Activated CD4-positive, alpha-beta T cell treated with anti-CD3 and anti-CD28 coated beads, Interleukin-2, amount 50 U/mL, for 48 hours (primary cell): ENCODE data around the gene POLE.

Experiments used
- DNase-seq, 2 experiments: peaks; one replicate each; pipeline ENCODE4 v3.0.0-alpha.2; 2020

The POLE gene

GRCh38 chr12:132593521-132593920 is 93.6 kb downstream of the POLE start:
- no peak for DNase-seq

DNA sequence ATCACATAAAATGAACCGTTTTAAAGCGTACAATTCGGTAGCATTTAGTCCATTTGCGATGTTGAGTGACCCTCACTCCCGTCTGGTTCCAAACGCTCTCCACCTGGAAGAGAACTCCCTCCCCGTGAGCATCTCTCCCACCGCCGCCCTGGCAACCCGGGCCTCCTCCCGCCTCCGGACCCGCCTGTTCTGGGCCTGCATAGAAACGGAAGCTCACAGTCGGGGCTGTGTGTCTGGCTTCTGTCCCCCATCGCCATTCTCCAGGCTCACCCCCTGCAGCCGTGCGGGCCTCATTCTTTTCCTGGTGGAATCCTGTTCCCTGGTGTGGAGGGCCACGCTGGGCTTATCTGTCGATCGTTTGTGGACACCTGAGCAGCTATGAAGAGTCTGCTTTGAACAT is 94.1 kb downstream of the POLE start:
- no peak for DNase-seq

DNA sequence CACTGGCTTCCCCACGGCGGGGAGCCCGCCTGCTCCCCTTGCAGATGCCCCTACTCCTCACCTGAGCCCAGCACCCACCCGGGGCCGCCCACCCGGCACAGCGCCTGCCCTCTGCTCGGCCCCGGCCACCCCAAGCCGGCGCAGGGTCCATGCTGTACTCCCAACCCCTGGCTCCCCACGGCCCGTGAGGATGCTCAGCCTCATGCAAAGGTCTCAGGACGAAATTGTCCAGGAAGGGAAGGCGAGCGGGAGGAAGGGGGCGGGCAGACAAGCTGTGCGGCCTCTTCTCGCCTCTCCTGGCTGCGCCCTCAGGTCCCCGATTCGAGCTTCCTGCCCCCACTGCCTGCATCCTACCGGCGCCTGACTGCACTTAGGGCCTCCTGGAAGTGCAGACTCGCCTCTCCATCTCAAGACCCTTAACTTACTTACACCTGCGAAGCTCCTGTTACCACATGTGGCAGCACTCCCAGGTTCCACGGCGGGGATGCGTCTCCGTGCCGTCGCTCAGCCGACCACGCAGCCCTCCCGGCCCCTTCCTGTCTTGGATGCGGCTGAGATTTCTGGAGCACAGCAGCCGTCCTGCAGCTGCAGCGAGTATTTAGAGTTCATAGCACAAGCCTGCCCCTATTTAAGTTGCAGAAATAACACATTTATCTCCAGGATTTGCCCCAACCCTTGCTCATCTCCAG is 94.7 kb downstream of the POLE start:
- no peak for DNase-seq

- no peak for DNase-seq
These were observed 95.8 kb downstream of the POLE start for GRCh38 chr12:132591107-132591935.

- no peak for DNase-seq
These were observed 98.1 kb downstream of the POLE start for GRCh38 chr12:132588821-132589669.

DNA sequence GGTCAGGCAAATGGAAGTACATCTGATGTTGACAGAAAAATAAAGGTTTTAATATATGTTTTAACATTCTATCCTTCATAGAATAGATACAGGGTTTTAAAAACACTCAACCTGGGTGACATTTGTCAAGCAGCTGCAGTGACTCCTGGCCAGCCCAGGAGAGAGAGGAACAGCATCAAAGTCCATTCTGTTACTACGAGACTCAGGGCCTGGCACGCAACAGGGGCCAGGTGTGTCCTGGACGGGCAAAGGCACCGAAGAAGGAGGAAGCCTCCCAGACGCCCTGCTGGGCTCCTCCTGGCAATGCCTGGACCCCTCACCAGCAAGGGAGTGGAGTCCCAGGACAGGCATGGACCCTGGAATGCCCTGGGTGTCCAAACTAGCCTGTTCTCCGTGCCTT is 98.8 kb downstream of the POLE start:
- DNase-seq, result no peak

GRCh38 chr12:132587781-132588180 is 99.4 kb downstream of the POLE start:
- DNase-seq, result no peak

GRCh38 chr12:132586929-132587328 is 100.2 kb downstream of the POLE start:
- DNase-seq, result no peak

GRCh38 chr12:132585177-132585576 is 102.0 kb downstream of the POLE start:
- DNase-seq, result no peak

DNA sequence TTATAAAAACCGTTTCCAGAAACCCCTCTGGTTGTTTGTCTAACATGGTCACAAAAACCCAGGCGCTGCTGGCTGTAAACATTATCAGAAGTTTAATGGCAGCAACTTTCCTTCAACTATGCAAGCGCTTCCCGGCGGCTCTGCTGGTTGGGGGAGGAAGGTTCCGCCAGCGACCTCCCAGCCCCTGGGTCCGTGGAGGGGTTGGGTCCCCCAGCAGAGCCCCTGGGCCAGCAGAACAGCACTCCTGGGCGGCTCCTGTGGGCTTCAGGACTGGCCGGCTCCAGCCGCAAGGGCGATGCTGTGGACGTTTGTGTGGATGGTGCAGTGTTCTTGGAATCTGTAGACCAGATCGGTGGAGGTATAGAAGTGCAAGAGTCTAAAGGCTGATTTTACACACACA is 102.7 kb downstream of the POLE start:
- no peak for DNase-seq

DNA sequence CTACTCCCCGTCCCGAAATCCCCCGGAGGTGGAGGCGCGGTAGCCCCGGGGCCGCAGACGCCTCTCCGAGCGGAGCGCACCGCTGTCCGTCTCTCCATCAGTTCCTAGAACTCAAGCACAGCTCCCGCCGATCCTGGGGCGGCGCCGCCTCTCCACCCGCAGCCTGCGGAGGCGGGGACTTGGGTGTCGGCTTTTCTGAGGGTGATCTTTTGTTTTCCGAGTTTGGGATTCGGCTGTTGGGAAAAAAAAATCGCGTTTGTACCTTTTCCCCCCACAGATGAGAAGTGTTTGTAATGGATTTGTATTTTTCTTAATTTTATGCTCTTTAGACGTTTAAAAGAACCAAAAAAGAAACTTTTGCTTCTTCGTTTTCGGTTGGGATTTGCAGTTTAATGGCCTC is 103.4 kb downstream of the POLE start:
- no peak for DNase-seq

DNA sequence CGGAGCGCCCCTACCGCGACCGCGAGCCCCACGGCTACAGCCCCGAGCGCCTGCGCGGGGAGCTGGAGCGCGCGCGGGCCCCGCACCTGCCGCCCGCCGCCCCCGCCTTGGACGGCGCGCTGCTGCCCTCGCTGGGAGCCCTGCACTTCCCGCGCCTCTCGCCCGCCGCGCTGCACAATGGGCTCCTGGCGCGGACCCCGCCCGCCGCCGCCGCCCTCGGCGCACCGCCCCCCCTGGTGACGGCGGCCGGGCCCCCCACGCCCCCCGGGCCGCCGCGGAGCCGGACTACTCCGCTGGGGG is 103.8 kb downstream of the POLE start:
- DNase-seq, result no peak

- no peak for DNase-seq
These were observed 104.3 kb downstream of the POLE start for GRCh38 chr12:132582582-132583410.

DNA sequence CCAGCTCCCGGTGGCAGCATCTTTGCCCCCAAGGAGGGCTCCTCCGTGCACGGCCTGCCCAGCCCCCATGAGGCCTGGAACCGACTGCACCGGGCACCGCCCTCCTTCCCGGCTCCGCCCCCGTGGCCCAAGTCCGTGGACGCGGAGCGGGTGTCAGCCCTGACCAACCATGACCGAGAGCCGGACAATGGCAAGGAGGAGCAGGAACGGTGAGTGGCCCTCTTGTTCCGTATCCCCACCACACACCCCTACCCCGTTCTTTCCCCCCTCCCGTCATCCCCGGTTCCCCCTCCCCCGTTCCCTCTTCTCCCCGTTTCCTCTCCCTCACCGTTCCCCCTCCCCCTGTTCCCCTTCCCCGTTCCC is 105.1 kb downstream of the POLE start:
- DNase-seq, result no peak

DNA sequence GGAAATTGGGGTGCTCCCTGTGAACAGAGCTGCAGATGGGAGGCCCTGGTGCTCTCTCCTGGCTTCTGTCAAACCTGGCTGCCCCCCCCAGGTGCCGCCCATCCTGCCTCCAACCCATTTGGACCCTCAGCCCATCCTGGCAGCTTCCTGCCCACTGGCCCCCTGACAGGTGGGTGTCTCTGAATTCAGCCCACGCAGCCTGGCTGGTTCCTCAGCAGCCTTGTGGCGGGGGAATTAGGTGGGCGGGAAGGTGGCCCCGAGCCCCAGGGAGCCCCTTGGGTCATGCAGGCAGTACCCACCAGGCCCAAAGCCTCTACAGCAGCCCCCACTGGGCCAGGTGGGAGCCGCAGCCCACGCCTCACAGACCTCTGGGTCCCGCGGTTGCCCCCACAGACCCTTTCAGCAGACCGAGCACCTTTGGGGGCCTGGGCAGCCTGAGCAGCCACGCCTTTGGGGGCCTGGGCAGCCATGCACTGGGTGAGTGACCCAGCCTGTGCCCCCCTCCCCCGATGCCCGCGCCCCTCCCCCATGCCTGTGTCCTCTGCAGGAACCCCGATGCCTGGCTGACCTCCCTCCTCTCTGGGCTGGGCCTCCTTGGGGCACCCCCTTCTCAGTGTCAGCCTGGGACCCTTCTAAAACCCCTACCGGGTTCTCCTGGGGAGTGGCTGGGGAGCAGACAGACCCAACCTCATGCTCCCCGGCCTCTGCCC is 105.6 kb downstream of the POLE start:
- DNase-seq, result no peak

DNA sequence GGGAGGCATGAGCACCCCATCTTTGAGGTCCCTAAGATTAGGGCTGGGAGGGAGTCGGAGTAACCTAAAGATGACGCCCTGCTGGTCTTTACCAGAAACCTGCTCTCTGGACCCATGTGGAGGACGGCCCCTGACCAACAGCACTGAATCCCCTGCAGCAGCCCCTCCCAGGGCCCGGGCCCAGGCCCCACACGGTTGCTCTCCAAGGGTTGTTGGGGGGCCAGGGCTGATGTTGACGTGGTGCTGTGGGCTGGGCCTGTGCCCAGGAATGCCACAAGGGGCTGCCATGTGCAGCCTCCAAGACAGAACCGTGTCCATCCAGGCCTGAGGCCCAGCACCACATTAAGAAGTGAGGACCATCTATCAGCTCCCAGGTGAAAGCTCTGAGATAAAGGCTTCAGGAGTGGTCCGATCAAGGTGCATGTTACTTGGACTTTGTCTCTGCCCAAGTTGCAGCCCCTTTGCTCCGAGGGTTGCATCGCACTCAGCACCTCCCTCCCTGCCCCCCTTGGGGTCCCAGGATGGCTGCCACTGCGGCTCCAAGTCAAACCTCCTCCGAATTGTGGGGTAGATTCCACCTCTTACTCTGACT is 106.3 kb downstream of the POLE start:
- DNase-seq, result no peak

GRCh38 chr12:132579744-132580143 is 107.4 kb downstream of the POLE start:
- no peak for DNase-seq

DNA sequence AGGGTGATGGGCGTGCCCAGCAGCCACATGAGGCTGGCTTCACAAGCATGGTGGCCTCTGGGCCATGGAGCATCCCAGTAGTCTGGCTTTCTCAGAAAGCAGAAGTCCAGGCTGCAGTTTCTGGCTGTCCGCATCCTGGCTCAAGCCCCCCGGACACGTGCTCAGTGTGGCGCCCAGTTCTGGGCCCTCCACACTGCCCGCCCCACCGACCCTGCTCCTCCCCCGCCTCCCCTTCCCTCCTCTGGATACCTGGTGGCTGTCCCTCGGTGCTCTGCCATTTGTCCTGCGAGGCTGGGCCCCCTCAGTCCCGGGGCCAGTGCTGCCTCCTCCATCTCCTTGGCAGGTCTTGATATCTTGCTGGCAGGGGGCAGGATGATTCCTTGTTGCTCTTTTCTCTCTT is 108.3 kb downstream of the POLE start:
- DNase-seq, result no peak

- DNase-seq, result no peak
These were observed 109.0 kb downstream of the POLE start for GRCh38 chr12:132578118-132578517.

GRCh38 chr12:132577191-132577920 is 109.8 kb downstream of the POLE start:
- no peak for DNase-seq

DNA sequence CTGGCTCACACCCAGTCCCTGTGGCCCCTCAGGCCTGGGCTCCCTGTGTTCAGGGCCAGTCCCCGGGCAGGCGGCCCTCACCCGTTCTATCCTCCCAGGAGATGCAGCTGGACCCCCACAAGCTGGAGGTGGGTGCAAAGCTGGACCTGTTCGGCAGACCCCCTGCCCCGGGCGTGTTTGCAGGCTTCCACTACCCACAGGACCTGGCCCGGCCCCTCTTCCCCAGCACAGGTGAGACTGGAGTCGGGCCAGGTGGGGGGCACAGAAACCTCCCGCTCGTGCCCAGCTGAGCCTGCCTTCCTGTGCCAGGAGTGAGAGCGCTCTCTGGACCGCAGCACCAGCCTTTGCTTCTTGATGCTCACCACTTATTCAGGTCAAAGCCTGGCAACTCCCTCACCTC is 110.4 kb downstream of the POLE start:
- no peak for DNase-seq
